Measurements from ENCODE around the gene FAM72B. TPM values are rescaled to one million over a fixed set of nuclear protein-coding genes. Genes with fewer than 3 reads are reported as not detected.
A peak's percentile ranks its signal among the peaks of the same experiment; 100 is the strongest.
"Not testable (repeated sequence)": the region's sequence is repeated elsewhere in the genome, so short reads cannot be mapped to it uniquely, and the experiment has no call there.

The FAM72B gene
- total RNA-seq, 2 experiments from 2014 or later = 26.6 to 36.2 TPM

GRCh38 chr1:121213491-121213890 lies 29.4 kb upstream of the FAM72B start:
- H3K27me3 Mint-ChIP-seq; CTCF ChIA-PET; H3K4me3 Mint-ChIP-seq; POLR2A ChIA-PET; DNase-seq; H3K27ac Mint-ChIP-seq; H3K4me1 Mint-ChIP-seq (ENCODE audit: low read depth); intact Hi-C loops (cut with micrococcal nuclease); H3K36me3 Mint-ChIP-seq; H3K9me3 Mint-ChIP-seq: not testable (repeated sequence)

- H3K27me3 Mint-ChIP-seq; CTCF ChIA-PET; POLR2A ChIA-PET; H3K36me3 Mint-ChIP-seq; H3K27ac Mint-ChIP-seq; intact Hi-C loops (cut with micrococcal nuclease); DNase-seq; H3K9me3 Mint-ChIP-seq; H3K4me1 Mint-ChIP-seq (ENCODE audit: low read depth); H3K4me3 Mint-ChIP-seq: not testable (repeated sequence)
Observed at GRCh38 chr1:121210778-121211177, 26.6 kb upstream of the FAM72B start.

GRCh38 chr1:121208375-121208774 lies 24.2 kb upstream of the FAM72B start:
- H3K36me3 Mint-ChIP-seq; H3K4me1 Mint-ChIP-seq (ENCODE audit: low read depth); intact Hi-C loops (cut with micrococcal nuclease); DNase-seq; POLR2A ChIA-PET; CTCF ChIA-PET; H3K9me3 Mint-ChIP-seq; H3K4me3 Mint-ChIP-seq; H3K27me3 Mint-ChIP-seq; H3K27ac Mint-ChIP-seq: not testable (repeated sequence)

- H3K4me3 Mint-ChIP-seq; H3K4me1 Mint-ChIP-seq (ENCODE audit: low read depth); POLR2A ChIA-PET; CTCF ChIA-PET; H3K9me3 Mint-ChIP-seq; H3K27me3 Mint-ChIP-seq; intact Hi-C loops (cut with micrococcal nuclease); H3K36me3 Mint-ChIP-seq; H3K27ac Mint-ChIP-seq; DNase-seq: not testable (repeated sequence)
Observed at GRCh38 chr1:121207328-121207727, 23.2 kb upstream of the FAM72B start.

GRCh38 chr1:121205786-121206711 lies 21.9 kb upstream of the FAM72B start:
- H3K9me3 Mint-ChIP-seq; intact Hi-C loops (cut with micrococcal nuclease); H3K4me3 Mint-ChIP-seq; CTCF ChIA-PET; H3K4me1 Mint-ChIP-seq (ENCODE audit: low read depth); POLR2A ChIA-PET; H3K36me3 Mint-ChIP-seq; H3K27ac Mint-ChIP-seq; DNase-seq; H3K27me3 Mint-ChIP-seq: not testable (repeated sequence)

- H3K36me3 Mint-ChIP-seq; CTCF ChIA-PET; H3K4me1 Mint-ChIP-seq (ENCODE audit: low read depth); intact Hi-C loops (cut with micrococcal nuclease); POLR2A ChIA-PET; H3K27ac Mint-ChIP-seq; H3K27me3 Mint-ChIP-seq; H3K9me3 Mint-ChIP-seq; H3K4me3 Mint-ChIP-seq; DNase-seq: not testable (repeated sequence)
Observed at GRCh38 chr1:121202986-121203385, 18.8 kb upstream of the FAM72B start.

GRCh38 chr1:121200985-121201981 lies 17.1 kb upstream of the FAM72B start:
- POLR2A ChIA-PET, H3K27me3 Mint-ChIP-seq, H3K4me3 Mint-ChIP-seq: not testable (repeated sequence)

GRCh38 chr1:121200232-121200631 lies 16.1 kb upstream of the FAM72B start:
- H3K27ac Mint-ChIP-seq; DNase-seq; intact Hi-C loops (cut with micrococcal nuclease); H3K36me3 Mint-ChIP-seq; H3K4me1 Mint-ChIP-seq (ENCODE audit: low read depth); H3K27me3 Mint-ChIP-seq; CTCF ChIA-PET; H3K9me3 Mint-ChIP-seq; POLR2A ChIA-PET; H3K4me3 Mint-ChIP-seq: not testable (repeated sequence)

More at GRCh38 chr1:121200985-121201981, 17.1 kb upstream of the FAM72B start:
- intact Hi-C loops (cut with micrococcal nuclease); H3K4me1 Mint-ChIP-seq (ENCODE audit: low read depth); H3K36me3 Mint-ChIP-seq; H3K9me3 Mint-ChIP-seq; H3K27ac Mint-ChIP-seq; DNase-seq; CTCF ChIA-PET: not testable (repeated sequence)

- H3K36me3 Mint-ChIP-seq; H3K4me1 Mint-ChIP-seq (ENCODE audit: low read depth); H3K27ac Mint-ChIP-seq; H3K4me3 Mint-ChIP-seq; POLR2A ChIA-PET; CTCF ChIA-PET; DNase-seq; intact Hi-C loops (cut with micrococcal nuclease); H3K27me3 Mint-ChIP-seq; H3K9me3 Mint-ChIP-seq: not testable (repeated sequence)
Observed at GRCh38 chr1:121199763-121200162, 15.6 kb upstream of the FAM72B start.

- DNase-seq, H3K4me3 Mint-ChIP-seq, H3K36me3 Mint-ChIP-seq: not testable (repeated sequence)
Observed at GRCh38 chr1:121197095-121197882, 13.1 kb upstream of the FAM72B start.

GRCh38 chr1:121192512-121192911 lies 8.4 kb upstream of the FAM72B start:
- intact Hi-C loops (cut with micrococcal nuclease); POLR2A ChIA-PET; DNase-seq; H3K36me3 Mint-ChIP-seq; H3K4me1 Mint-ChIP-seq (ENCODE audit: low read depth); H3K4me3 Mint-ChIP-seq; H3K27me3 Mint-ChIP-seq; H3K27ac Mint-ChIP-seq; CTCF ChIA-PET; H3K9me3 Mint-ChIP-seq: not testable (repeated sequence)

More at GRCh38 chr1:121197095-121197882, 13.1 kb upstream of the FAM72B start:
- POLR2A ChIA-PET; H3K4me1 Mint-ChIP-seq (ENCODE audit: low read depth); CTCF ChIA-PET; intact Hi-C loops (cut with micrococcal nuclease); H3K9me3 Mint-ChIP-seq; H3K27ac Mint-ChIP-seq; H3K27me3 Mint-ChIP-seq: not testable (repeated sequence)

GRCh38 chr1:121187914-121188313 lies 3.8 kb upstream of the FAM72B start:
- DNase-seq; H3K36me3 Mint-ChIP-seq; POLR2A ChIA-PET; H3K9me3 Mint-ChIP-seq; H3K27me3 Mint-ChIP-seq; H3K27ac Mint-ChIP-seq; intact Hi-C loops (cut with micrococcal nuclease); H3K4me1 Mint-ChIP-seq (ENCODE audit: low read depth); CTCF ChIA-PET: not testable (repeated sequence)
- peak overlapping the region; percentile 33 for H3K4me3 Mint-ChIP-seq
